CD14-positive monocyte (primary cell): ENCODE data around the gene SUFU. TPM values are rescaled to one million over a fixed set of nuclear protein-coding genes. Genes with fewer than 3 reads are reported as not detected.

Experiments used
- DNase-seq, 3 donors: peaks; one replicate each; pipeline ENCODE4 v3.0.0-alpha.2; 2011 to 2022
- H2AFZ ChIP-seq: 2 replicates; pipeline ENCODE4 v1.6.0; 2012; ENCODE audit warnings: mild to moderate bottlenecking, low read depth, low read length, inconsistent platforms; ENCODE audit not compliant: insufficient read depth, poor library complexity, severe bottlenecking
- H3K27ac ChIP-seq, 2 donors: 1 replicate in 1 of 2; 2 replicates in 1 of 2; pipeline ENCODE4 v1.5.1; 2012 to 2013; ENCODE audit warnings: low read length in 2 of 2, control low read depth in 1 of 2, inconsistent platforms in 1 of 2, low read depth in 1 of 2, mild to moderate bottlenecking in 1 of 2
- H3K27me3 ChIP-seq, 2 donors: one replicate each; pipeline versions ENCODE4 v1.6.0 to v1.6.1; 2011 to 2013; ENCODE audit warnings: low read length in 2 of 2; ENCODE audit not compliant: control insufficient read depth in 2 of 2, insufficient read depth in 2 of 2
- H3K36me3 ChIP-seq, 2 donors: replicated peaks in 1 of 2; 1 replicate in 1 of 2; 2 replicates in 1 of 2; pipeline versions ENCODE4 v1.5.1 to v1.6.1; 2012 to 2013; ENCODE audit warnings: low read length in 2 of 2, control low read depth in 1 of 2, inconsistent platforms in 1 of 2, mild to moderate bottlenecking in 1 of 2; ENCODE audit not compliant: insufficient read depth in 2 of 2, control insufficient read depth in 1 of 2
- H3K4me1 ChIP-seq, 2 donors: 1 replicate in 1 of 2; 2 replicates in 1 of 2; pipeline versions ENCODE4 v1.5.1 to v1.6.1; 2012 to 2013; ENCODE audit warnings: low read length in 2 of 2, control low read depth in 1 of 2, inconsistent platforms in 1 of 2, mild to moderate bottlenecking in 1 of 2, moderate library complexity in 1 of 2; ENCODE audit not compliant: insufficient read depth in 2 of 2, control insufficient read depth in 1 of 2
- H3K4me2 ChIP-seq: replicated peaks from 2 replicates; pipeline ENCODE3; 2012; ENCODE audit warnings: low read length, moderate library complexity, mild to moderate bottlenecking; ENCODE audit not compliant: poor library complexity, severe bottlenecking; ENCODE audit errors: extremely low read depth
- H3K4me3 ChIP-seq, 3 experiments: fragments of 200-600 bp in 1 of 3; sonication (generic) in 1 of 3; replicated peaks in 1 of 3; 1 replicate in 2 of 3; 2 replicates in 1 of 3; pipeline ENCODE4 v1.5.1; 2011 to 2013; ENCODE audit warnings: low read length in 3 of 3, mild to moderate bottlenecking in 3 of 3, control low read depth in 2 of 3, low read depth in 2 of 3, inconsistent platforms in 1 of 3, moderate library complexity in 1 of 3
- H3K79me2 ChIP-seq: 2 replicates; pipeline ENCODE4 v1.6.0; 2012; ENCODE audit warnings: mild to moderate bottlenecking, control low read depth, inconsistent platforms, low read length, moderate library complexity; ENCODE audit not compliant: insufficient read depth
- H3K9ac ChIP-seq: 2 replicates; pipeline ENCODE4 v1.6.0; 2017; ENCODE audit warnings: low read length, mild to moderate bottlenecking; ENCODE audit not compliant: insufficient read depth, poor library complexity, severe bottlenecking
- H3K9me3 ChIP-seq, 2 donors: replicated peaks in 1 of 2; 1 replicate in 1 of 2; 2 replicates in 1 of 2; pipeline versions ENCODE4 v1.5.1 to v1.6.1; 2012 to 2013; ENCODE audit warnings: low read length in 2 of 2, control low read depth in 1 of 2; ENCODE audit not compliant: control insufficient read depth in 1 of 2, insufficient read depth in 1 of 2
- H4K20me1 ChIP-seq: 2 replicates; pipeline ENCODE4 v1.6.0; 2012; ENCODE audit warnings: mild to moderate bottlenecking, low read length, control low read depth, moderate library complexity; ENCODE audit not compliant: insufficient read depth
- H3K27ac Mint-ChIP-seq, 7 donors: one replicate each; pipeline ENCODE4 v1.8.0; 2020; ENCODE audit warnings: mild to moderate bottlenecking in 7 of 7, mixed read lengths in 7 of 7, moderate library complexity in 6 of 7, inconsistent platforms in 2 of 7
- H3K27me3 Mint-ChIP-seq, 3 donors: one replicate each; pipeline ENCODE4 v1.8.0; 2021 to 2022; ENCODE audit warnings: low read depth in 3 of 3, mild to moderate bottlenecking in 3 of 3, mixed read lengths in 3 of 3, moderate library complexity in 3 of 3, inconsistent platforms in 1 of 3
- H3K36me3 Mint-ChIP-seq, 2 donors: one replicate each; pipeline ENCODE4 v1.8.0; 2020; ENCODE audit warnings: mixed read lengths in 2 of 2, inconsistent platforms in 1 of 2, mild to moderate bottlenecking in 1 of 2
- H3K4me1 Mint-ChIP-seq: one replicate; pipeline ENCODE4 v1.8.0; 2020; ENCODE audit warnings: mild to moderate bottlenecking, mixed read lengths
- H3K4me3 Mint-ChIP-seq, 2 donors: one replicate each; pipeline ENCODE4 v1.8.0; 2020; ENCODE audit warnings: mild to moderate bottlenecking in 2 of 2, mixed read lengths in 2 of 2, moderate library complexity in 1 of 2
- H3K9me3 Mint-ChIP-seq, 7 donors: one replicate each; pipeline ENCODE4 v1.8.0; 2020 to 2022; ENCODE audit warnings: mixed read lengths in 7 of 7, mild to moderate bottlenecking in 6 of 7, moderate library complexity in 6 of 7, inconsistent platforms in 2 of 7
- CTCF ChIP-seq: fragments of 200-600 bp; IDR thresholded peaks from one replicate; pipeline ENCODE4 v1.8.0; 2022; ENCODE audit warnings: antibody characterized with exemption, mild to moderate bottlenecking
- WGBS: methylation state at CpG from one replicate; pipeline ENCODE4 v1.1.5; 2013; ENCODE audit warnings: missing lambda C conversion rate; ENCODE audit not compliant: insufficient coverage; 5-methylcytosine and 5-hydroxymethylcytosine counted together
- intact Hi-C, 2 donors: fragments of 100-400 bp; cut with micrococcal nuclease; formaldehyde crosslinking; loops; one replicate each; pipeline versions ENCODE4 v1.15.0 to v1.15.1; 2023
- polyA plus RNA-seq, 3 donors: library from polyadenylated mRNA; depleted of rRNA in 1 of 3; unstranded in 2 of 3; stranded (reverse) in 1 of 3; fragments of 300-500 nt in 2 of 3; fragments of >200 nt in 1 of 3; fragmentation: Illumina TruSeq in 2 of 3; gene quantifications; 1 replicate in 2 of 3; 2 replicates in 1 of 3; pipeline ENCODE4 v1.2.3, GENCODE V29; 2012 to 2021

SUFU gene
- polyA plus RNA-seq, 3 donors = 3.2 to 10.0 (median 5.7) TPM

- WGBS = 94% methylated on average over 6 of the region's 7 CpGs
- H3K27ac Mint-ChIP-seq = no peak overlapping the region
- no peak overlapping the region for H3K4me3 ChIP-seq
- H3K79me2 ChIP-seq = no peaks in the 10 kb centered on the region
- TF ChIP-seq CTCF = no peak
- H3K4me3 Mint-ChIP-seq = no peak overlapping the region
- peaks cover 0 to 2% (median 0%) of the 10 kb centered on the region in 7 donors for H3K9me3 Mint-ChIP-seq
- H3K9me3 ChIP-seq = no peaks in the 10 kb centered on the region
- intact Hi-C loops = no loop called here
- H3K4me1 ChIP-seq = peaks cover 6 to 13% of the 10 kb centered on the region in 2 donors
- H3K27me3 Mint-ChIP-seq = no peaks in the 10 kb centered on the region
- peaks cover 34 to 50% of the 10 kb centered on the region in 2 donors for H3K36me3 Mint-ChIP-seq
- H3K27me3 ChIP-seq = no peaks in the 10 kb centered on the region
- H2AFZ ChIP-seq = no peak overlapping the region
- H3K9ac ChIP-seq = no peak overlapping the region
- peaks cover 23 to 52% of the 10 kb centered on the region in 2 donors for H3K36me3 ChIP-seq
- no peak overlapping the region for H3K27ac ChIP-seq
- H3K4me1 Mint-ChIP-seq = peaks cover 24% of the 10 kb centered on the region
- DNase-seq = no peak
- H3K4me2 ChIP-seq = no peak overlapping the region
- H4K20me1 ChIP-seq = peaks cover 78% of the 10 kb centered on the region
These were observed 50.0 kb downstream of the SUFU start for GRCh38 chr10:102553771-102554170.

- H3K27ac ChIP-seq = no peak overlapping the region
- no peaks in the 10 kb centered on the region for H3K27me3 Mint-ChIP-seq
- no peaks in the 10 kb centered on the region for H3K79me2 ChIP-seq
- H3K27me3 ChIP-seq = no peaks in the 10 kb centered on the region
- H3K9ac ChIP-seq = no peak overlapping the region
- WGBS = 100% methylated on average over 4 of the region's 5 CpGs
- peaks cover 32% of the 10 kb centered on the region for H3K4me1 Mint-ChIP-seq
- H3K36me3 ChIP-seq = peaks cover 23 to 46% of the 10 kb centered on the region in 2 donors
- no peak for DNase-seq
- peaks cover 32 to 45% of the 10 kb centered on the region in 2 donors for H3K36me3 Mint-ChIP-seq
- H3K4me1 ChIP-seq = peaks cover 12 to 20% of the 10 kb centered on the region in 2 donors
- H3K4me3 ChIP-seq = no peak overlapping the region
- no peak overlapping the region for H2AFZ ChIP-seq
- H3K4me3 Mint-ChIP-seq = no peak overlapping the region
- no peaks in the 10 kb centered on the region for H3K9me3 ChIP-seq
- intact Hi-C loops = no loop called here
- no peak overlapping the region for H3K27ac Mint-ChIP-seq
- no peak for TF ChIP-seq CTCF
- H3K4me2 ChIP-seq = no peak overlapping the region
- H3K9me3 Mint-ChIP-seq = peaks cover 0 to 2% (median 0%) of the 10 kb centered on the region in 7 donors
- H4K20me1 ChIP-seq = peaks cover 78% of the 10 kb centered on the region
These were observed 50.8 kb downstream of the SUFU start for GRCh38 chr10:102554531-102554930.
